AG04450 (cell line): ENCODE measurements around the gene GRK5. TPM values are rescaled to one million over a fixed set of nuclear protein-coding genes. Genes with fewer than 3 reads are reported as not detected.
A peak's percentile ranks its signal among the peaks of the same experiment; 100 is the strongest.

Experiments
- CTCF ChIA-PET: fragments of 300-600, 350-600 bp; formaldehyde crosslinking; extraction: SDS; loops from one replicate; lab custom pipeline; 2022; ENCODE audit warnings: antibody characterized with exemption, inconsistent platforms; lab: Charles Lee
- POLR2A ChIA-PET: fragments of 350-600 bp; formaldehyde crosslinking; extraction: SDS; loops from one replicate; lab custom pipeline; 2021; ENCODE audit warnings: antibody characterized with exemption, inconsistent platforms; lab: Yijun Ruan, JAX
- DNase-seq: peaks from one replicate; pipeline ENCODE4 v3.0.0-alpha.2; 2011; ENCODE audit warnings: low read depth, low spot score
- H3K27ac ChIP-seq: one replicate; pipeline ENCODE4 v1.5.1; 2012; ENCODE audit warnings: low read depth, low read length, control low read depth
- H3K27me3 ChIP-seq: one replicate; pipeline ENCODE4 v1.6.0; 2012; ENCODE audit warnings: low read length; ENCODE audit not compliant: control insufficient read depth, insufficient read depth
- H3K4me3 ChIP-seq: 2 replicates; pipeline ENCODE4 v1.5.1; 2011; ENCODE audit warnings: mild to moderate bottlenecking, low read depth, low read length, control low read depth
- H3K9me3 ChIP-seq: 2 replicates; pipeline ENCODE4 v1.5.1; 2012; ENCODE audit warnings: low read length; ENCODE audit not compliant: control insufficient read depth, insufficient read depth
- polyA plus RNA-seq: library from polyadenylated mRNA; depleted of rRNA; stranded (reverse); fragments of >200 nt; gene quantifications from 2 replicates; pipeline ENCODE4 v1.2.3, GENCODE V29; 2011
- TF ChIP-seq, protein P1 (sequence below): IDR thresholded peaks from 2 replicates; pipeline ENCODE4 v1.5.1; 2011; ENCODE audit warnings: low read depth, low read length, control low read depth, inconsistent platforms

GRK5 gene
- polyA plus RNA-seq, 1 experiment, result 27.6 TPM

DNA sequence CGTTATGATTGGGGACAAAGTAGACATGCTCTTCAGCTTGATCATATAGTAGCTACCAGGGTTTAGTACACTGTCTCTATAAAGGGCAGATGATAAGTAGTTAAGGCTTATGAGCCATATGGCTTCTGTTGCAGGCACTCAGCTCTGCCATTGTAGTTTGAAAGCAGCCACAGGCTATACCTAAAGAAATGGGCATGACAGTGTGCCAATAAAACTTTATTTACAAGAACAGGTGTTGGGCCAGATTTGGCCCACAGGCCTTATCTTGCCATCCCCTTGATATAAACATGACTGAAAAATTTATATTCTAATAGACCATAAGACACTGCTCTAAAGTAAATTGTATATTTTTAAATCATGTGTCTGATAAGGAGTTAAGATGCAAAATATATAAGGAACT lies 36.6 kb downstream of the GRK5 start:
- TF ChIP-seq, protein P1, sequence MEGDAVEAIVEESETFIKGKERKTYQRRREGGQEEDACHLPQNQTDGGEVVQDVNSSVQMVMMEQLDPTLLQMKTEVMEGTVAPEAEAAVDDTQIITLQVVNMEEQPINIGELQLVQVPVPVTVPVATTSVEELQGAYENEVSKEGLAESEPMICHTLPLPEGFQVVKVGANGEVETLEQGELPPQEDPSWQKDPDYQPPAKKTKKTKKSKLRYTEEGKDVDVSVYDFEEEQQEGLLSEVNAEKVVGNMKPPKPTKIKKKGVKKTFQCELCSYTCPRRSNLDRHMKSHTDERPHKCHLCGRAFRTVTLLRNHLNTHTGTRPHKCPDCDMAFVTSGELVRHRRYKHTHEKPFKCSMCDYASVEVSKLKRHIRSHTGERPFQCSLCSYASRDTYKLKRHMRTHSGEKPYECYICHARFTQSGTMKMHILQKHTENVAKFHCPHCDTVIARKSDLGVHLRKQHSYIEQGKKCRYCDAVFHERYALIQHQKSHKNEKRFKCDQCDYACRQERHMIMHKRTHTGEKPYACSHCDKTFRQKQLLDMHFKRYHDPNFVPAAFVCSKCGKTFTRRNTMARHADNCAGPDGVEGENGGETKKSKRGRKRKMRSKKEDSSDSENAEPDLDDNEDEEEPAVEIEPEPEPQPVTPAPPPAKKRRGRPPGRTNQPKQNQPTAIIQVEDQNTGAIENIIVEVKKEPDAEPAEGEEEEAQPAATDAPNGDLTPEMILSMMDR, result no peak
- CTCF ChIA-PET, result interaction anchor here (3.8 kb wide), 1 partner anchor 34 kb away, joined by 23 read pairs; no protein-coding TSS in a partner anchor
- Histone ChIP-seq H3K4me3 (no peak overlapping the region), H3K27me3 (no peaks in the 10 kb centered on the region), H3K9me3 (no peaks in the 10 kb centered on the region), H3K27ac (no peak overlapping the region)
- POLR2A ChIA-PET, result no interaction called here
- DNase-seq, result no peak

DNA sequence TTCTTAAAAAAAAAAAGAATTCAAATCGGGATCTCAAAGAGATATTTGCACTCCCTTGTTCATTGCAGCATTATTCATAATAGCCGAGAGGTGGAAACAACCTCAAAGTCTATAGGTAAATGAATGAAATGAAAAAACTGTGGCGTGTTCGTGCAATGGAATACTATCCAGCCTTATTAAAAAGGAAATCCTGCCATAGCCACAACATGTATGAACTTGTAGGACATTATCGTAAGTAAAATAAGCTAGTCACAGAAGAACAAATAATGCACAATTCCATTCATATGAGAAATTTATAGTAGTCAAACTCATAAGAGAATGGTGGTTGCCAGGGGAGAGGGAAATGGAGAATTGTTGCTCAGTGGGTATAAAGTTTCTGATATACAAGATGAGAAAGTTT lies 37.9 kb downstream of the GRK5 start:
- ChIA-PET CTCF (no interaction called here), POLR2A (no interaction called here)
- no peak overlapping the region for H3K4me3 ChIP-seq
- TF ChIP-seq, protein P1, result no peak
- H3K27ac ChIP-seq, result no peak overlapping the region
- H3K9me3 ChIP-seq, result no peaks in the 10 kb centered on the region
- DNase-seq, result no peak
- no peaks in the 10 kb centered on the region for H3K27me3 ChIP-seq

DNA sequence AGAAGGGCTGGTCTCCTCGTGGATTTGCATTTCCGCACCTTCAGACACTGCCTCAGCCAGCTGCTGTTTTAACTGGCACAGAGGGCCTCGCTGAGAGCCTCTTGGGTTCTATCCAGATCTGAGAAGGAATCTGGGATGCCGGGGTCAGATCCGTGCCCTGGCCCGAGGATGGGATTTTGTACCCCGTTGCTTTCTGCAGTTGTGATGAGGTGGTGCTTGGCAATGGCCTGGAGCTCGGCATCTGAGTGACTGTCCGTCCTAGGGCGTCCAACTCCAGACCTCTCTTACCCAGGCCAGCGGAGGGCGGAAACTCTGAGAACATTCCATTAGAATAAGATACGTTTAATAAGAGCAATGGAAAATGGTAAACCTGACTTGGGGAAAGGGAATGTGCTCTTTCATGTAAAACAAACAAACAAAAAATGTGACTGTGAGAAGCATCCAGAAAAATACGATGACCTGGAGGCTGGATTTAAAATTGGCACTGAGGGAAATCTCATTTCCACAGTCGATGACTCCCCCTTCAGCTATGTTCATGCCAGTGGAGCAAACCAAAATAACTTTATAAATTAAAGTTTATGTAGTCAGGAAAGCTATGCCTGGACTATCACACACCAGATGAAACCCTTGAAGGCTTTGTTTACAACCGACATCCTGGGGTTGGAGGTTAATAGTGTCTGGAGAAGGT lies 39.6 kb downstream of the GRK5 start:
- TF ChIP-seq, protein P1, result no peak
- Histone ChIP-seq H3K9me3 (no peaks in the 10 kb centered on the region), H3K4me3 (no peak overlapping the region), H3K27ac (peak overlapping the region; percentile 89), H3K27me3 (no peaks in the 10 kb centered on the region)
- DNase-seq, result peak; percentile 81
- CTCF ChIA-PET, result interaction anchor here (0.6 to 2.5 kb wide), 5 partner anchors 24 to 83 kb away, joined by 3 to 12 read pairs (median 5); no protein-coding TSS in a partner anchor
- POLR2A ChIA-PET, result interaction anchor here (0.6 to 2.0 kb wide), 11 partner anchors 8 to 167 kb away, joined by 3 to 12 read pairs (median 6); partner anchors contain the start of gene GRK5

DNA sequence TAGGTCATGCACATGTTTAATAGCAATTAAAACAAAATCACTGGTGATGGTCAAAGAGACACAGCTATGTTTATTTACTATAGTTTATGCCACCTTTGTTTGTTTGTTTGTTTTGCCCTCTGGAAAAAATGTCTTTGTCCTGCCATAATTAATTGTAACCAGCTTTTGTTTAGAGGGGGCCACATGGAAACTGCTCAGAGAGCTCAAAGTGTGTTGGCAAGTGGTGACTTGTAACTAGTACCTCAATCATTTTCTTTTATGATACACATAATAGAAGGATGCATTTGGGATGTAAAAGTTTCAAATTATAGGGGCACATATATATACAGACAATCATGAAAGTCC lies 40.2 kb downstream of the GRK5 start:
- CTCF ChIA-PET, result interaction anchor here (0.6 to 2.5 kb wide), 5 partner anchors 23 to 84 kb away, joined by 3 to 12 read pairs (median 5); no protein-coding TSS in a partner anchor
- Histone ChIP-seq H3K4me3 (no peak overlapping the region), H3K27me3 (no peaks in the 10 kb centered on the region), H3K27ac (peak overlapping the region; percentile 48), H3K9me3 (no peaks in the 10 kb centered on the region)
- DNase-seq, result no peak
- TF ChIP-seq, protein P1, result no peak
- POLR2A ChIA-PET, result interaction anchor here (0.6 to 2.0 kb wide), 11 partner anchors 9 to 166 kb away, joined by 3 to 12 read pairs (median 6); partner anchors contain the start of gene GRK5

DNA sequence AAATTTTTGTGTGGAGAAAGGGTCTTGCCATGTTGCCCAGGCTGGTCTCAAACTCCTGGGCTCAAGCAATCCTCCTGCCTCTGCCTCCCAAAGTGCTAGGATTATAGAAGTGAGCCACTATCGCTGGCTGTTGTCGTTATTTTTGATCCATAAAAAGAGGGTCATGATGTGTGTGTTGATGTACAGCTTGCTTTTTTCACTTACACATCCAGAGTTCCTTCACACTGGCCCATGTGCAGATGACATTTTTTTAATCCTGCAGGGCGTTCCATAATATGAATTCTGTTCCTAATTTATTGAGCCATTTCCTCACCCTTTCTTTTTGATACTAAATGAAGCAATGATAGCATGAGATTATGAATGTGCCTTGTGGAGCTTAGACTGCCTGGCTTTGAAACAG lies 40.8 kb downstream of the GRK5 start:
- ChIA-PET CTCF (interaction anchor here (1.2 to 2.5 kb wide), 3 partner anchors 23 to 42 kb away, joined by 3 to 12 read pairs (median 3); no protein-coding TSS in a partner anchor), POLR2A (interaction anchor here (0.6 to 2.0 kb wide), 7 partner anchors 9 to 166 kb away, joined by 4 to 12 read pairs (median 9); partner anchors contain the start of gene GRK5)
- Histone ChIP-seq H3K4me3 (no peak overlapping the region), H3K27me3 (no peaks in the 10 kb centered on the region), H3K9me3 (no peaks in the 10 kb centered on the region), H3K27ac (no peak overlapping the region)
- TF ChIP-seq, protein P1, result no peak
- no peak for DNase-seq
